Type B pancreatic cell (in vitro differentiated cells): ENCODE data around the gene KIZ. TPM values are rescaled to one million over a fixed set of nuclear protein-coding genes. Genes with fewer than 3 reads are reported as not detected.

Experiments used
- DNase-seq: peaks from one replicate; pipeline ENCODE4 v3.0.0; 2021; ENCODE audit warnings: mixed read lengths; ENCODE audit not compliant: unreplicated experiment; ENCODE audit errors: extremely low spot score
- H3K27ac Mint-ChIP-seq: 2 replicates; pipeline ENCODE4 v1.8.0; 2021; ENCODE audit warnings: mild to moderate bottlenecking, mixed read lengths
- H3K27me3 Mint-ChIP-seq: 2 replicates; pipeline ENCODE4 v1.8.0; 2021; ENCODE audit warnings: mixed read lengths
- H3K36me3 Mint-ChIP-seq: 2 replicates; pipeline ENCODE4 v1.8.0; 2021; ENCODE audit warnings: mixed read lengths
- H3K4me1 Mint-ChIP-seq: one replicate; pipeline ENCODE4 v1.8.0; 2021; ENCODE audit warnings: mixed read lengths; ENCODE audit not compliant: unreplicated experiment
- H3K4me3 Mint-ChIP-seq: 2 replicates; pipeline ENCODE4 v1.8.0; 2021; ENCODE audit warnings: mild to moderate bottlenecking, mixed read lengths
- H3K9me3 Mint-ChIP-seq: 2 replicates; pipeline ENCODE4 v1.8.0; 2021; ENCODE audit warnings: mixed read lengths
- CTCF ChIP-seq: fragments of 200-600 bp; sonication (generic); conservative IDR thresholded peaks from 2 replicates; pipeline ENCODE4 v1.5.0; 2021; ENCODE audit warnings: antibody characterized with exemption, mild to moderate bottlenecking
- total RNA-seq: library from RNA; stranded (reverse); gene quantifications from 2 replicates; pipeline ENCODE4 v1.2.1, GENCODE V29; 2021; ENCODE audit warnings: low replicate concordance

Gene KIZ
- total RNA-seq, 1 donor from 2014 or later = 15.5 TPM

- no peak for TF ChIP-seq CTCF
- H3K4me1 Mint-ChIP-seq = peaks cover 4% of the 10 kb centered on the region
- DNase-seq = no peak
- H3K27me3 Mint-ChIP-seq = no peaks in the 10 kb centered on the region
- no peak overlapping the region for H3K4me3 Mint-ChIP-seq
- no peaks in the 10 kb centered on the region for H3K9me3 Mint-ChIP-seq
- no peak overlapping the region for H3K27ac Mint-ChIP-seq
- H3K36me3 Mint-ChIP-seq = no peaks in the 10 kb centered on the region
Observed at GRCh38 chr20:21237956-21238799, 112.3 kb downstream of the KIZ start.

GRCh38 chr20:21238818-21239536 is 113.1 kb downstream of the KIZ start:
- Mint-ChIP-seq H3K27ac (no peak overlapping the region), H3K9me3 (no peaks in the 10 kb centered on the region), H3K4me3 (no peak overlapping the region), H3K36me3 (no peaks in the 10 kb centered on the region), H3K4me1 (peaks cover 4% of the 10 kb centered on the region), H3K27me3 (no peaks in the 10 kb centered on the region)
- TF ChIP-seq CTCF = no peak
- DNase-seq = no peak

GRCh38 chr20:21240394-21240793 is 114.5 kb downstream of the KIZ start:
- no peaks in the 10 kb centered on the region for H3K9me3 Mint-ChIP-seq
- no peaks in the 10 kb centered on the region for H3K36me3 Mint-ChIP-seq
- H3K27ac Mint-ChIP-seq = no peak overlapping the region
- no peak for DNase-seq
- TF ChIP-seq CTCF = peak; percentile 46
- H3K4me1 Mint-ChIP-seq = peaks cover 4% of the 10 kb centered on the region
- no peak overlapping the region for H3K4me3 Mint-ChIP-seq
- H3K27me3 Mint-ChIP-seq = peaks cover 4% of the 10 kb centered on the region

GRCh38 chr20:21241406-21241805 is 115.5 kb downstream of the KIZ start:
- peaks cover 4% of the 10 kb centered on the region for H3K27me3 Mint-ChIP-seq
- no peaks in the 10 kb centered on the region for H3K36me3 Mint-ChIP-seq
- no peak overlapping the region for H3K27ac Mint-ChIP-seq
- TF ChIP-seq CTCF = no peak
- H3K4me1 Mint-ChIP-seq = no peaks in the 10 kb centered on the region
- no peak for DNase-seq
- H3K4me3 Mint-ChIP-seq = no peak overlapping the region
- no peaks in the 10 kb centered on the region for H3K9me3 Mint-ChIP-seq

- no peaks in the 10 kb centered on the region for H3K4me1 Mint-ChIP-seq
- no peaks in the 10 kb centered on the region for H3K9me3 Mint-ChIP-seq
- DNase-seq = no peak
- H3K36me3 Mint-ChIP-seq = no peaks in the 10 kb centered on the region
- H3K27ac Mint-ChIP-seq = no peak overlapping the region
- no peak overlapping the region for H3K4me3 Mint-ChIP-seq
- peaks cover 4% of the 10 kb centered on the region for H3K27me3 Mint-ChIP-seq
- no peak for TF ChIP-seq CTCF
Observed at GRCh38 chr20:21243811-21244210, 117.9 kb downstream of the KIZ start.
